ENCODE results near the gene ELF4.
A peak's percentile ranks its signal among the peaks of the same experiment; 100 is the strongest.

DNA sequence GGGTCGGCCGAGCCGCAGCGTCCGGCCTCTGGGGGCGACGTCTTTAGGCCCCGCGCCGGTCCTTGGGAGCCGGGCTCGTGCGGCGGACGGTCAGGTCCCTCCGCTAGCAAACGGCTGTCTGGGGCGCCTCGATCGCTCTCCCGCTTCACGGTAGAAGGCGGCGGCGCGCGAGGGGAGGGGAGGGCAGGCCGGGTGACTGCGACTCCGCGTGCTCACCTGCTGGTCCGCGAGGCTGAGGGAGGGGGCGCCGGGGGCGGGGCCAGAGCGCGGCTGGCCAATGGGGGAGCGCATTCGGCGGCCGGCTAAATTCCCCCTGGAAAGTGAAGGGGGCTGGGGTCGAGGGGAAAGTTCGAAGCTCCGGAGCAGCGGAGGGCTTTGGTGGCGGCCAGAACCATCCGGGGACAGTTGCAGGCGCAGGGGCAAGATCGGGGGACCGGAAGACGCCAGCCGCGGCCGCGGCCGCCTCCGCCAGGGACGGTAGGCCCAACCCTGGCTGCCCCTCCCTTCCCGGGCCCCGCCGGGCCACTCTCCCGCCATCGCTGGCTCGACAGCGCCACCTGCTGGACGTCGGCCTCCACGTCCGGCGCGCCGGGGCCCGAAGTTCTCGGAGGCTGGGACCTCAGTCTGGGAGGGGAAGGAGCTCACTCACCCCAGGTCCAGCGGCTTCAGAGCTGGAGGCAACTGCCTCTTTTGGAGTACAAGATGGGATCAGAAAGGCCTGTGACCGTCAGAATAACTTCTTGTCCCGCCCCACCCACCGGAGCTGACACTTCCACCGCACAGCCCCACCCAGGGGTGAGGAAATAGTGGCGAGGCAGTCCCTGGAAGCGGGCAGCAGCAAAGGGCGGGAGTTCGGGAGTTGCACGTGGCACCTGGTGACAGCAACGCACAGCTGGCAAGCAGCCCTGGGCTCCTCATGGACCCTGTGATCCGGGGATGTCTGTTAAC lies 49.9 kb downstream of the ELF4 start:
- TF ChIP-seq ZBTB1 (CRISPR knock-in tag; IDR thresholded peaks at IDR 0.05; ENCODE audit: borderline replicate concordance), result no peak
- TF ChIP-seq ZNF121 (CRISPR knock-in tag; IDR thresholded peaks at IDR 0.05), result no peak
- TF ChIP-seq NCOA5 (CRISPR knock-in tag; IDR thresholded peaks at IDR 0.05), result no peak
- TF ChIP-seq, protein P1, sequence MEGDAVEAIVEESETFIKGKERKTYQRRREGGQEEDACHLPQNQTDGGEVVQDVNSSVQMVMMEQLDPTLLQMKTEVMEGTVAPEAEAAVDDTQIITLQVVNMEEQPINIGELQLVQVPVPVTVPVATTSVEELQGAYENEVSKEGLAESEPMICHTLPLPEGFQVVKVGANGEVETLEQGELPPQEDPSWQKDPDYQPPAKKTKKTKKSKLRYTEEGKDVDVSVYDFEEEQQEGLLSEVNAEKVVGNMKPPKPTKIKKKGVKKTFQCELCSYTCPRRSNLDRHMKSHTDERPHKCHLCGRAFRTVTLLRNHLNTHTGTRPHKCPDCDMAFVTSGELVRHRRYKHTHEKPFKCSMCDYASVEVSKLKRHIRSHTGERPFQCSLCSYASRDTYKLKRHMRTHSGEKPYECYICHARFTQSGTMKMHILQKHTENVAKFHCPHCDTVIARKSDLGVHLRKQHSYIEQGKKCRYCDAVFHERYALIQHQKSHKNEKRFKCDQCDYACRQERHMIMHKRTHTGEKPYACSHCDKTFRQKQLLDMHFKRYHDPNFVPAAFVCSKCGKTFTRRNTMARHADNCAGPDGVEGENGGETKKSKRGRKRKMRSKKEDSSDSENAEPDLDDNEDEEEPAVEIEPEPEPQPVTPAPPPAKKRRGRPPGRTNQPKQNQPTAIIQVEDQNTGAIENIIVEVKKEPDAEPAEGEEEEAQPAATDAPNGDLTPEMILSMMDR (CRISPR knock-in tag; IDR thresholded peaks at IDR 0.05), result peak; percentile 92
- no peak for TF ChIP-seq CHD2 (IDR thresholded peaks at IDR 0.05; ENCODE audit: low read depth, low read length)
- no peak for TF ChIP-seq MTA3 (CRISPR knock-in tag; IDR thresholded peaks at IDR 0.05)
- no peak for TF ChIP-seq TEAD2 (CRISPR knock-in tag; IDR thresholded peaks at IDR 0.05)
- TF ChIP-seq, protein P2, sequence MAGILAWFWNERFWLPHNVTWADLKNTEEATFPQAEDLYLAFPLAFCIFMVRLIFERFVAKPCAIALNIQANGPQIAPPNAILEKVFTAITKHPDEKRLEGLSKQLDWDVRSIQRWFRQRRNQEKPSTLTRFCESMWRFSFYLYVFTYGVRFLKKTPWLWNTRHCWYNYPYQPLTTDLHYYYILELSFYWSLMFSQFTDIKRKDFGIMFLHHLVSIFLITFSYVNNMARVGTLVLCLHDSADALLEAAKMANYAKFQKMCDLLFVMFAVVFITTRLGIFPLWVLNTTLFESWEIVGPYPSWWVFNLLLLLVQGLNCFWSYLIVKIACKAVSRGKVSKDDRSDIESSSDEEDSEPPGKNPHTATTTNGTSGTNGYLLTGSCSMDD (CRISPR knock-in tag; IDR thresholded peaks at IDR 0.05), result no peak
- TF ChIP-seq, protein P3, sequence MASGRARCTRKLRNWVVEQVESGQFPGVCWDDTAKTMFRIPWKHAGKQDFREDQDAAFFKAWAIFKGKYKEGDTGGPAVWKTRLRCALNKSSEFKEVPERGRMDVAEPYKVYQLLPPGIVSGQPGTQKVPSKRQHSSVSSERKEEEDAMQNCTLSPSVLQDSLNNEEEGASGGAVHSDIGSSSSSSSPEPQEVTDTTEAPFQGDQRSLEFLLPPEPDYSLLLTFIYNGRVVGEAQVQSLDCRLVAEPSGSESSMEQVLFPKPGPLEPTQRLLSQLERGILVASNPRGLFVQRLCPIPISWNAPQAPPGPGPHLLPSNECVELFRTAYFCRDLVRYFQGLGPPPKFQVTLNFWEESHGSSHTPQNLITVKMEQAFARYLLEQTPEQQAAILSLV (CRISPR knock-in tag; IDR thresholded peaks at IDR 0.05; ENCODE audit: borderline replicate concordance), result no peak

Measured in HepG2 (cell line).